Measurements from ENCODE around the gene OR4F16. TPM values are rescaled to one million over a fixed set of nuclear protein-coding genes. Genes with fewer than 3 reads are reported as not detected.
"Not testable (repeated sequence)": the region's sequence is repeated elsewhere in the genome, so short reads cannot be mapped to it uniquely, and the experiment has no call there.

OR4F16 gene, protein sequence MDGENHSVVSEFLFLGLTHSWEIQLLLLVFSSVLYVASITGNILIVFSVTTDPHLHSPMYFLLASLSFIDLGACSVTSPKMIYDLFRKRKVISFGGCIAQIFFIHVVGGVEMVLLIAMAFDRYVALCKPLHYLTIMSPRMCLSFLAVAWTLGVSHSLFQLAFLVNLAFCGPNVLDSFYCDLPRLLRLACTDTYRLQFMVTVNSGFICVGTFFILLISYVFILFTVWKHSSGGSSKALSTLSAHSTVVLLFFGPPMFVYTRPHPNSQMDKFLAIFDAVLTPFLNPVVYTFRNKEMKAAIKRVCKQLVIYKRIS
- not detected for polyA plus RNA-seq (ENCODE audit: insufficient read length in 12 of 12)
- long read RNA-seq, donor 1, result 0 reads
- long read RNA-seq, donor 2, result 0 reads
- long read RNA-seq, donor 3, result 0 reads
- long read RNA-seq, donor 4, result 0 reads
- long read RNA-seq, donor 5, result 0 reads
- long read RNA-seq, donor 6, result 0 reads
- long read RNA-seq, donor 7, result 0 reads
- long read RNA-seq, donor 8, result 0 reads
- long read RNA-seq, donor 9, result 0 reads
- long read RNA-seq, donor 10, result 0 reads
- long read RNA-seq, donor 11, result 0 reads

GRCh38 chr1:686554-686953, at the start of gene OR4F16:
TSS of gene OR4F16 (minus strand) at chr1:686654. CDS start at chr1:686654, 0 bp downstream.
- DNase-seq, result not testable (repeated sequence)

DNA sequence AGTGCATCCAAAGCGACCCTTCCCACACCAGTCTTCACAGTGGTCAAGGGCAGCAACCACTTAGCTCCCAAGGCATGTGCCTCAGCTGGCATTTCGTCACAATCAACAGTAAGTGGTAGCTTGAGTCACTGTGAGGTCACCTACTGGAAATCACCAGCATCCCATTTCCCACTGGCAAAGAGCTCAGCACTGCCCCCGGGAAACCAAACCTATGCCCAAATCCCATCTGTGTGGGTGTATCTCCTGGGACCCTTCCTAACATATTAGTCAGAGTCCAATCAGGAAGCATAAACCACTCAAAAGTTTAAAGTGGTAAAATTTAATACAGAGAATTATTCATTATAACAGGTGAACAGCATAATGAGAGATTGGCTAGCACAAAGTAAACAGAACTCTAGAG, 47.2 kb upstream of the OR4F16 start:
- DNase-seq, result not testable (repeated sequence)

DNA sequence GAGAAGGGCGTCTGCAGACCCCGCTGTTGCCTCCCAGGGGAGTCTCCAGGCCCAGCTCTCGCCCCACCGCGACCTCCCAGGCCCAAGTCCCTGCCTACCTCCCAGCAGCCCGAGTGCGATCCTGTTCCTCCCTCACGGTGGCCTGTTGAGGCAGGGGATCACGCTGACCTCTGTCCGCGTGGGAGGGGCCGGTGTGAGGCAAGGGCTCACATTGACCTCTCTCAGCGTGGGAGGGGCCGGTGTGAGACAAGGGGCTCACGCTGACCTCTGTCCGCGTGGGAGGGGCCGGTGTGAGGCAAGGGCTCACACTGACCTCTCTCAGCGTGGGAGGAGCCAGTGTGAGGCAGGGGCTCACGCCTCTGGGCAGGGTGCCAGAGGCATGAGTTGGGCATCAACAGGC, 40.6 kb upstream of the OR4F16 start:
- DNase-seq, result not testable (repeated sequence)

Other genes starting within 250 kb of the OR4F16 start
- not detected for gene OR4F29, start 235.0 kb downstream of the OR4F16 start, polyA plus RNA-seq (ENCODE audit: insufficient read length in 12 of 12)
- 10 to 100 TPM in 1 of 12 donors, 1 to 10 TPM in 10, not detected in 1; 2.1 to 23.0 (median 4.0) TPM for gene SAMD11, start 237.3 kb upstream of the OR4F16 start, polyA plus RNA-seq (ENCODE audit: insufficient read length in 12 of 12)